Uterus (tissue), 4 donors: ENCODE measurements around the gene MIF4GD. TPM values are rescaled to one million over a fixed set of nuclear protein-coding genes. Genes with fewer than 3 reads are reported as not detected.

ENCODE experiments used
- DNase-seq, 2 donors: peaks; one replicate each; pipeline ENCODE4 v3.0.0-alpha.2; 2019 to 2020
- H3K27ac ChIP-seq, 2 donors: fragments of 200-600 bp; sonication (generic); 1 replicate in 1 of 2; 2 replicates in 1 of 2; pipeline ENCODE4 v1.5.1; 2016 to 2018
- H3K27me3 ChIP-seq, 2 donors: fragments of 200-600 bp; sonication (generic); one replicate each; pipeline ENCODE4 v1.5.1; 2018 to 2019; ENCODE audit warnings: control low read depth in 1 of 2
- H3K36me3 ChIP-seq, 2 donors: fragments of 200-600 bp; sonication (generic); one replicate each; pipeline ENCODE4 v1.5.1; 2019; ENCODE audit warnings: control low read depth in 1 of 2
- H3K4me1 ChIP-seq, 2 donors: fragments of 200-600 bp; sonication (generic); one replicate each; pipeline ENCODE4 v1.5.1; 2018 to 2019; ENCODE audit warnings: control low read depth in 1 of 2
- H3K4me3 ChIP-seq, 2 donors: fragments of 200-600 bp; sonication (generic); 1 replicate in 1 of 2; 2 replicates in 1 of 2; pipeline ENCODE4 v1.5.1; 2018 to 2019; ENCODE audit warnings: mild to moderate bottlenecking in 1 of 2
- H3K9me3 ChIP-seq, 2 donors: fragments of 200-600 bp; sonication (generic); one replicate each; pipeline ENCODE4 v1.5.1; 2019; ENCODE audit warnings: control low read depth in 1 of 2
- CTCF ChIP-seq, 4 experiments: fragments of 200-600 bp in 2 of 4; fragments of 450-650 bp in 2 of 4; sonication (generic) in 2 of 4; IDR thresholded peaks; one replicate each; pipeline ENCODE4 v1.5.1; 2016 to 2019; ENCODE audit warnings: antibody characterized with exemption in 4 of 4, mild to moderate bottlenecking in 2 of 4, moderate library complexity in 1 of 4
- POLR2A ChIP-seq, 2 donors: fragments of 450-650 bp; IDR thresholded peaks; one replicate each; pipeline ENCODE4 v1.6.1; 2016; ENCODE audit warnings: antibody characterized with exemption in 2 of 2, mild to moderate bottlenecking in 1 of 2, moderate library complexity in 1 of 2
- intact Hi-C: fragments of 100-400 bp; cut with DNase I; formaldehyde crosslinking; loops from one replicate; pipeline ENCODE4 v1.15.1; 2023; ENCODE audit warnings: low total_unique reads
- total RNA-seq, 4 donors: library from RNA; depleted of rRNA in 3 of 4; stranded (reverse); fragments of >200 nt in 3 of 4; gene quantifications; one replicate each; pipeline versions ENCODE4 v1.1.0 to v1.2.4, GENCODE V29; 2014 to 2023
- donor health status: DM: yes; HTN: yes; CAD: no.

Gene MIF4GD
- total RNA-seq, 4 donors from 2014 or later = 11.7 to 45.3 (median 25.8) TPM

DNA sequence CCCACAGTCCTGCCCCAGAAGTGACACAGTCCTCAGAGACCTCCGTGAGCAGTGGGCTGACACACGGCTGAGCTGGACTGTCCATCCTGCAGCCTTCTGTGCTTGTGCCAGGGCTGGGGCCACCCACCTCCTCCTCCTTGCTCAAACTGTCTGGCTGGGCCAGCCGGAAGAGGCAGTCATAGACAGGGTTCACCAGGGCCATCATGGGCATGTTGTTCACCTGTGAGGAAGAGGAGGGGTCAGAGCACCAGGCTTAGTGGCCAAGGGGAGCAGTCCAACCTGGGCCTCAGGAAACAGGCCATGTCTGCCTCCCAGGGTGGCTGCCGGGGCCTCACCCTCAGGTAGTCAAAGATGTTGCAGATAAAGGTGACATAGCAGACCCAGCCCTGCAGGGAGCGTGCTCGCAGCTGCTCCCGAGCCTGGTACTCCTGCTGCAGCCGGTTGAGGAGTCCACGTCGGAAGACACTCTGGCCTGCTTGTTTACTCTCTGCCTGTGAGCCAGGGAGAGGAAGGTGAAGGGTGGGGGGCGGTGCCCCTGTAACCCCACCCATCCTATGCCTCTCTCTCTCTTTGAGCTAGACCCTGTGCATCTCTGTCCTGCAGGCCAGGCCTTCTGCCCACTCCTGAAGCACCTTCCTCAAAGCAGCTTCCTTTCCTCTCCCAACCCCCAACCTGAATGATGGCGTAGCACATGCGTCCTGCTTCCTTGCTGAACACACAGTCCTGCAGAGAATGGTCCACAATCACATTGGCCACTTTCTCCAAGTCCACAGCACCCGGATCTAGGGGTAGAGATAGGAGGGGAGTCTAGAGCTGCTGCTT lies 3.4 kb downstream of the MIF4GD start:
- no peaks in the 10 kb centered on the region for H3K9me3 ChIP-seq
- intact Hi-C loops = no loop called here
- no peaks in the 10 kb centered on the region for H3K36me3 ChIP-seq
- H3K27ac ChIP-seq = no peak overlapping the region
- H3K4me1 ChIP-seq = peaks cover 0 to 9% of the 10 kb centered on the region in 2 donors
- no peak for DNase-seq
- no peak overlapping the region for H3K4me3 ChIP-seq
- TF ChIP-seq CTCF (IDR thresholded peaks at IDR 0.05) = no peak
- TF ChIP-seq POLR2A (IDR thresholded peaks at IDR 0.05) = no peak
- no peaks in the 10 kb centered on the region for H3K27me3 ChIP-seq

DNA sequence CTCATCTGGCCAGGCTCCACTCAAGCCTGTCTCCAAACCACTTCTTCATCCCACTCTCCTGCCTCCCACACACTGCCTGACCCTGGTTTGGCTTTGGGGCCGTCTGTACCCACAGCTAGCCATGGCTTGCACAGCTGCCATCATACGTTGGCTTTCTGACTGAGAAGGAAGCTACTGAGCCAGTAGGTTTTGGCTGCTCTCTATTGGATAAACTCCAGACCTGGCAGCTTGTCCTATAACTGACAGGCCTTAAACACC lies 3.9 kb downstream of the MIF4GD start:
- Histone ChIP-seq H3K4me3 (no peak overlapping the region), H3K9me3 (no peaks in the 10 kb centered on the region), H3K27me3 (no peaks in the 10 kb centered on the region), H3K36me3 (no peaks in the 10 kb centered on the region), H3K4me1 (peaks cover 0 to 7% of the 10 kb centered on the region in 2 donors), H3K27ac (no peak overlapping the region)
- intact Hi-C loops = no loop called here
- no peak for DNase-seq
- no peak for TF ChIP-seq POLR2A (IDR thresholded peaks at IDR 0.05)

- no peak for DNase-seq
- intact Hi-C loops = no loop called here
- H3K27ac ChIP-seq = no peak overlapping the region
- H3K27me3 ChIP-seq = no peaks in the 10 kb centered on the region
- peaks cover 0 to 7% of the 10 kb centered on the region in 2 donors for H3K4me1 ChIP-seq
- TF ChIP-seq POLR2A (IDR thresholded peaks at IDR 0.05) (no peak), CTCF (IDR thresholded peaks at IDR 0.05) (no peak)
- H3K9me3 ChIP-seq = no peaks in the 10 kb centered on the region
- no peaks in the 10 kb centered on the region for H3K36me3 ChIP-seq
- no peak overlapping the region for H3K4me3 ChIP-seq
Observed at GRCh38 chr17:75266316-75267152, 4.5 kb downstream of the MIF4GD start.

DNA sequence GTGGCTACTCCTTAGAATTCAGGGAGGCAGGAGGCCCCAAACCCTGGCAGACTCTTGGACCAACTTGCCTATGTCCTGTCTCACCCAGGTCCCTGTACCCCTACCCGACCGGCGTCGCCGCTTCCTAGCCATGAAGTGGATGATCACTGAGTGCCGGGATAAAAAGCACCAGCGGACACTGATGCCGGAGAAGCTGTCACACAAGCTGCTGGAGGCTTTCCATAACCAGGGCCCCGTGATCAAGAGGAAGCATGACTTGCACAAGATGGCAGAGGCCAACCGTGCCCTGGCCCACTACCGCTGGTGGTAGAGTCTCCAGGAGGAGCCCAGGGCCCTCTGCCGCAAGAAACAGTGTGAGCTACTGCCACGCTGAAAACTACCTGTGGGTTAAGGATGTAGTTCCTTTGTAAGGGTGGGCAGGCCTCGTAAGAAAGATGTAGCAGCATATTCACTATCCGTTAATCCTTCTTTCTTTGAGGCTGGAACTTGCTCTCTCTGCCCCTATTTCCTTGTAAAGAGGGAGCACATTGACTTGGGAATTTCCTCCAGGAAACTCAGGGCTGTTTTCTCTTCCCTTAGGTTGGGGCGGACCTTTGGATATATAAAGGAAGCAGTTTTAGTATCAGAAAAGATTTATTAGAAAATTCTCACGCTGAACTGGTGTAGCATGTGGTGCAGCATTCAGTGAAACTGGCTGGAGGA lies 5.3 kb downstream of the MIF4GD start:
- Histone ChIP-seq H3K4me3 (no peak overlapping the region), H3K27me3 (no peaks in the 10 kb centered on the region), H3K9me3 (no peaks in the 10 kb centered on the region), H3K36me3 (no peaks in the 10 kb centered on the region), H3K27ac (no peak overlapping the region), H3K4me1 (peaks cover 0 to 7% of the 10 kb centered on the region in 2 donors)
- intact Hi-C loops = no loop called here
- TF ChIP-seq POLR2A (IDR thresholded peaks at IDR 0.05) (no peak), CTCF (IDR thresholded peaks at IDR 0.05) (no peak)
- DNase-seq = no peak

DNA sequence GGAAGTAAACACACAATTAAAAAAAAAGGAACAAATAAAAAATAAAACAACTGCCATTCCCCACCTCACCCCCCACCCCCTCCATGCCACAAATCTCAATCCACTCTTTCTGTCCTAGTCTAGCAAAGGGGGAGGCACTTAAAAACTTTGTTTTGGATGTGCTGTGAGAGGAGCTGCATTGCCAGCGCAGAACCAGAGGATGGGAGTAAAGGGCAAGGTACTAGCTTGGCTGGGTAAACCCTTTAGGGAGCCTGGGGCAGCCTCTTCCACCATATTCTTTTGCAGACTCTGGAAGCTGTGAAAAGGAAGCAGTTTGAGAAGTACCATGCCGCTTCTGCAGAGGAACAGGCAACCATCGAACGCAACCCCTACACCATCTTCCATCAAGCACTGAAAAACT lies 8.0 kb downstream of the MIF4GD start:
- Histone ChIP-seq H3K4me1 (peaks cover 6 to 14% of the 10 kb centered on the region in 2 donors), H3K36me3 (no peaks in the 10 kb centered on the region), H3K9me3 (no peaks in the 10 kb centered on the region), H3K27me3 (no peaks in the 10 kb centered on the region), H3K27ac (no peak overlapping the region), H3K4me3 (no peak overlapping the region)
- TF ChIP-seq POLR2A (IDR thresholded peaks at IDR 0.05) = no peak
- no peak for TF ChIP-seq CTCF (IDR thresholded peaks at IDR 0.05)
- intact Hi-C loops = no loop called here
- no peak for DNase-seq
